HepG2 (cell line): Measurements from ENCODE around the gene SYCP2L. TPM values are rescaled to one million over a fixed set of nuclear protein-coding genes. Genes with fewer than 3 reads are reported as not detected.

Source experiments
- ATAC-seq: fragments of 200-7000 bp; cut with Tn5 transposase; 3 replicates; pipeline ENCODE4 v1.9.1; 2020; ENCODE audit warnings: mild to moderate bottlenecking, moderate library complexity
- BruUV-seq: library from RNA; stranded (reverse); fragments of 400-500 nt; replicated peaks from 2 replicates; lab custom pipeline; 2021; lab: Mats Ljungman, UMichigan
- CTCF ChIA-PET: fragments of 300-600 bp; formaldehyde crosslinking; extraction: SDS; loops from one replicate; lab custom pipeline; 2021; ENCODE audit warnings: low total read pairs, inconsistent platforms, low intra/inter-chr PET ratio; lab: Yijun Ruan, JAX
- POLR2A ChIA-PET: fragments of 350-600 bp; sonication (Branson Sonifier 250); formaldehyde crosslinking; loops from one replicate; lab custom pipeline; 2020; ENCODE audit warnings: antibody characterized with exemption, inconsistent platforms; lab: Yijun Ruan, JAX
- DNase-seq: peaks from one replicate; pipeline ENCODE4 v3.0.0-alpha.2; 2015; ENCODE audit warnings: low spot score
- FAIRE-seq: peaks from 3 replicates; lab custom pipeline; 2011; peaks lifted over from hg19 to GRCh38; lab: Jason Lieb, UNC
- H2AFZ ChIP-seq: one replicate; pipeline ENCODE4 v1.6.1; 2011; ENCODE audit warnings: low read length, inconsistent platforms
- H3K27ac ChIP-seq: fragments of 300-600 bp; 3 replicates; pipeline ENCODE4 v1.8.0; 2011; ENCODE audit warnings: mixed run types, mild to moderate bottlenecking, mixed read lengths, low read length, inconsistent platforms; ENCODE audit not compliant: insufficient read depth; ENCODE audit errors: extremely low read length
- H3K27me3 ChIP-seq, 2 experiments: fragments of 200-600 bp in 1 of 2; 2 replicates in 1 of 2; 3 replicates in 1 of 2; pipeline versions ENCODE4 v1.6.0 to v1.8.0; 2011; ENCODE audit warnings: low read length in 2 of 2, mild to moderate bottlenecking in 2 of 2, moderate library complexity in 2 of 2, inconsistent platforms in 1 of 2; ENCODE audit not compliant: insufficient read depth in 2 of 2, control insufficient read depth in 1 of 2
- H3K36me3 ChIP-seq, 2 experiments: fragments of 200-600 bp in 1 of 2; replicated peaks in 1 of 2; 2 replicates in 1 of 2; 3 replicates in 1 of 2; pipeline versions ENCODE4 v1.5.1 to v1.8.0; 2011; ENCODE audit warnings: low read length in 2 of 2, inconsistent platforms in 1 of 2; ENCODE audit not compliant: insufficient read depth in 2 of 2, control insufficient read depth in 1 of 2
- H3K4me1 ChIP-seq: 2 replicates; pipeline ENCODE4 v1.5.1; 2012; ENCODE audit warnings: low read length, inconsistent platforms; ENCODE audit not compliant: insufficient read depth
- H3K4me2 ChIP-seq: 2 replicates; pipeline ENCODE4 v1.6.0; 2011; ENCODE audit warnings: low read depth, low read length, inconsistent platforms
- H3K4me3 ChIP-seq, 3 experiments: fragments of 200-600 bp in 1 of 3; sonication (generic), shearing (Covaris generic) in 1 of 3; replicated peaks in 1 of 3; 2 replicates each; pipeline ENCODE4 v1.5.1; 2011 to 2016; ENCODE audit warnings: low read length in 3 of 3, inconsistent platforms in 2 of 3, low read depth in 2 of 3, mild to moderate bottlenecking in 2 of 3, control low read depth in 1 of 3, mixed read lengths in 1 of 3; ENCODE audit not compliant: insufficient read depth in 1 of 3
- H3K79me2 ChIP-seq: one replicate; pipeline ENCODE4 v1.6.1; 2011; ENCODE audit warnings: low read length, inconsistent platforms; ENCODE audit not compliant: insufficient read depth
- H3K9ac ChIP-seq: 2 replicates; pipeline ENCODE4 v1.6.0; 2011; ENCODE audit warnings: mild to moderate bottlenecking, low read depth, low read length, inconsistent platforms; ENCODE audit not compliant: insufficient read depth
- H3K9me3 ChIP-seq: 2 replicates; pipeline ENCODE4 v1.5.1; 2012; ENCODE audit warnings: mild to moderate bottlenecking, low read length
- H4K20me1 ChIP-seq: 2 replicates; pipeline ENCODE4 v1.6.0; 2011; ENCODE audit warnings: inconsistent platforms, mild to moderate bottlenecking, low read length, moderate library complexity; ENCODE audit not compliant: insufficient read depth
- AGO1 ChIP-seq: fragments of 200-400 bp; formaldehyde crosslinking; IDR thresholded peaks from 2 replicates; pipeline ENCODE4 v1.6.1; 2017; ENCODE audit warnings: mild to moderate bottlenecking, low read depth, low read length, moderate library complexity; ENCODE audit not compliant: poor library complexity, severe bottlenecking
- KLF9 ChIP-seq: IDR thresholded peaks from 2 replicates; pipeline ENCODE4 v1.6.1; 2016; ENCODE audit warnings: low read depth
- SCMH1 ChIP-seq: sonication (generic); formaldehyde crosslinking; IDR thresholded peaks from 2 replicates; pipeline ENCODE4 v1.9.0; 2021; ENCODE audit warnings: missing genetic modification reagents, mild to moderate bottlenecking, borderline replicate concordance
- SNRNP70 ChIP-seq: fragments of 200-400 bp; formaldehyde crosslinking; IDR thresholded peaks from 2 replicates; pipeline ENCODE4 v1.6.1; 2017; ENCODE audit warnings: mild to moderate bottlenecking, low read depth, low read length, moderate library complexity
- TIGD3 ChIP-seq: sonication (generic); formaldehyde crosslinking; IDR thresholded peaks from 2 replicates; pipeline ENCODE4 v1.5.1; 2020; ENCODE audit warnings: mild to moderate bottlenecking, missing genetic modification reagents, borderline replicate concordance
- UBTF ChIP-seq: sonication (generic); formaldehyde crosslinking; IDR thresholded peaks from 2 replicates; pipeline ENCODE4 v1.4.0; 2020; ENCODE audit warnings: mild to moderate bottlenecking, missing genetic modification reagents
- ZGPAT ChIP-seq: IDR thresholded peaks from 2 replicates; pipeline ENCODE4 v1.6.1; 2016; ENCODE audit warnings: mild to moderate bottlenecking
- ZNF18 ChIP-seq: sonication (generic); formaldehyde crosslinking; IDR thresholded peaks from 2 replicates; pipeline ENCODE4 v1.8.0; 2022; ENCODE audit warnings: mild to moderate bottlenecking, missing genetic modification reagents; ENCODE audit not compliant: insufficient replicate concordance
- ZNF607 ChIP-seq: sonication (generic); formaldehyde crosslinking; IDR thresholded peaks from 2 replicates; pipeline ENCODE4 v1.5.1; 2020; ENCODE audit warnings: missing genetic modification reagents, mild to moderate bottlenecking, borderline replicate concordance
- ZNF720 ChIP-seq: sonication (generic); formaldehyde crosslinking; IDR thresholded peaks from 2 replicates; pipeline ENCODE4 v1.4.0; 2020; ENCODE audit warnings: missing genetic modification reagents
- ZNF792 ChIP-seq: IDR thresholded peaks from 2 replicates; pipeline ENCODE4 v1.6.1; 2016
- WGBS: methylation state at CpG from one replicate; pipeline ENCODE4 v1.1.6; 2017; ENCODE audit warnings: low lambda C conversion rate; 5-methylcytosine and 5-hydroxymethylcytosine counted together
- in situ Hi-C: cut with HindIII; loops from 2 replicates; pipeline ENCODE4 v1.10.0; 2017; ENCODE audit warnings: low pct_unique_long_range_greater_than_20kb; ENCODE audit not compliant: extremely low pct_ligation_motif_present
- intact Hi-C: fragments of 100-400 bp; cut with micrococcal nuclease; formaldehyde crosslinking; loops from one replicate; pipeline ENCODE4 v1.10.0; 2022; ENCODE audit not compliant: unreplicated experiment
- polyA plus RNA-seq, 8 experiments: library from polyadenylated mRNA; depleted of rRNA in 3 of 8; stranded (reverse) in 7 of 8; unstranded in 1 of 8; fragments of >200 nt; fragmentation: Illumina TruSeq in 4 of 8; extraction: Trizol in 4 of 8; gene quantifications; 2 replicates each; pipeline versions ENCODE4 v1.2.1 to v1.2.3, GENCODE V29; 2011 to 2016; ENCODE audit warnings: low read depth in 4 of 8, missing spikeins in 1 of 8, mixed read lengths in 1 of 8; ENCODE audit not compliant: insufficient read depth in 1 of 8
- total RNA-seq, 5 experiments: library from RNA; depleted of rRNA; stranded (reverse); fragments of >200 nt; fragmentation: Illumina TruSeq; extraction: Trizol; gene quantifications; 2 replicates each; pipeline ENCODE4 v1.2.3, GENCODE V29; 2016; ENCODE audit warnings: low read depth in 1 of 5

The SYCP2L gene
- total and polyA plus RNA-seq, 2 of the 13 experiments (the other 11 are each of a cell fraction or from before 2014, with no cell fraction given) = 0.22 to 0.54 TPM

GRCh38 chr6:10945845-10946244 is 59.0 kb downstream of the SYCP2L start:
- Histone ChIP-seq H3K27ac (no peak overlapping the region), H3K79me2 (no peaks in the 10 kb centered on the region), H3K9ac (no peak overlapping the region), H3K36me3 (no peaks in the 10 kb centered on the region), H3K27me3 (no peaks in the 10 kb centered on the region), H2AFZ (no peak overlapping the region), H3K4me1 (peaks cover 18% of the 10 kb centered on the region), H4K20me1 (no peaks in the 10 kb centered on the region), H3K4me3 (no peak overlapping the region), H3K9me3 (no peaks in the 10 kb centered on the region), H3K4me2 (no peak overlapping the region)
- ATAC-seq (no peak), FAIRE-seq (no peak), DNase-seq (no peak)
- ChIA-PET POLR2A (no interaction called here), CTCF (no interaction called here)
- no peak for TF ChIP-seq ZNF792
- no peak for TF ChIP-seq KLF9 (CRISPR knock-in tag)
- TF ChIP-seq SNRNP70 = no peak
- no peak for TF ChIP-seq TIGD3 (CRISPR knock-in tag)
- no peak for TF ChIP-seq ZNF18 (CRISPR knock-in tag)
- TF ChIP-seq ZNF720 (CRISPR knock-in tag) = no peak
- no peak for TF ChIP-seq ZGPAT (CRISPR knock-in tag)
- no peak for TF ChIP-seq SCMH1
- no peak for TF ChIP-seq ZNF607 (CRISPR knock-in tag)
- TF ChIP-seq AGO1 = no peak
- no peak for TF ChIP-seq UBTF (CRISPR knock-in tag)
- WGBS = 9% methylated on average over 1 of the region's 1 CpG
- in situ Hi-C loops = no loop called here
- intact Hi-C loops = no loop called here
- BruUV-seq = no TSS peak
